ENCODE measurements around the gene RYR2.

The RYR2 gene

GRCh38 chr1:237183963-237184540 lies 142.1 kb downstream of the RYR2 start:
- Mint-ChIP-seq H3K27ac (no peak overlapping the region), H3K9me3 (no peaks in the 10 kb centered on the region), H3K4me3 (no peak overlapping the region), H3K36me3 (ENCODE audit: low read depth) (no peaks in the 10 kb centered on the region), H3K27me3 (ENCODE audit: low read depth, poor library complexity) (no peaks in the 10 kb centered on the region), H3K4me1 (peaks cover 18% of the 10 kb centered on the region)
- TF ChIP-seq CTCF (IDR thresholded peaks at IDR 0.05) = no peak
- no peak for DNase-seq

GRCh38 chr1:237186675-237187074 lies 144.7 kb downstream of the RYR2 start:
- H3K9me3 Mint-ChIP-seq = no peaks in the 10 kb centered on the region
- no peaks in the 10 kb centered on the region for H3K36me3 Mint-ChIP-seq (ENCODE audit: low read depth)
- no peaks in the 10 kb centered on the region for H3K27me3 Mint-ChIP-seq (ENCODE audit: low read depth, poor library complexity)
- no peak overlapping the region for H3K27ac Mint-ChIP-seq
- TF ChIP-seq CTCF (IDR thresholded peaks at IDR 0.05) = no peak
- no peak overlapping the region for H3K4me3 Mint-ChIP-seq
- H3K4me1 Mint-ChIP-seq = peaks cover 5% of the 10 kb centered on the region
- no peak for DNase-seq

- H3K36me3 Mint-ChIP-seq (ENCODE audit: low read depth) = no peaks in the 10 kb centered on the region
- H3K4me1 Mint-ChIP-seq = peaks cover 5% of the 10 kb centered on the region
- no peaks in the 10 kb centered on the region for H3K27me3 Mint-ChIP-seq (ENCODE audit: low read depth, poor library complexity)
- no peak overlapping the region for H3K4me3 Mint-ChIP-seq
- no peak for TF ChIP-seq CTCF (IDR thresholded peaks at IDR 0.05)
- H3K27ac Mint-ChIP-seq = no peak overlapping the region
- H3K9me3 Mint-ChIP-seq = no peaks in the 10 kb centered on the region
- no peak for DNase-seq
Observed at GRCh38 chr1:237187842-237188241, 145.9 kb downstream of the RYR2 start.

- DNase-seq = no peak
- no peak for TF ChIP-seq CTCF (IDR thresholded peaks at IDR 0.05)
- Mint-ChIP-seq H3K27me3 (ENCODE audit: low read depth, poor library complexity) (no peaks in the 10 kb centered on the region), H3K9me3 (no peaks in the 10 kb centered on the region), H3K4me3 (no peak overlapping the region), H3K4me1 (peaks cover 5% of the 10 kb centered on the region), H3K36me3 (ENCODE audit: low read depth) (no peaks in the 10 kb centered on the region), H3K27ac (no peak overlapping the region)
Observed at GRCh38 chr1:237191403-237191802, 149.4 kb downstream of the RYR2 start.

GRCh38 chr1:237197470-237198425 lies 155.8 kb downstream of the RYR2 start:
- no peak for DNase-seq
- Mint-ChIP-seq H3K4me3 (no peak overlapping the region), H3K9me3 (no peaks in the 10 kb centered on the region), H3K27me3 (ENCODE audit: low read depth, poor library complexity) (no peaks in the 10 kb centered on the region), H3K27ac (no peak overlapping the region), H3K4me1 (no peaks in the 10 kb centered on the region), H3K36me3 (ENCODE audit: low read depth) (no peaks in the 10 kb centered on the region)
- TF ChIP-seq CTCF (IDR thresholded peaks at IDR 0.05) = no peak

Measured in nephron progenitor cell (in vitro differentiated cells).